ENCODE measurements around the gene CTAGE6.

DNA sequence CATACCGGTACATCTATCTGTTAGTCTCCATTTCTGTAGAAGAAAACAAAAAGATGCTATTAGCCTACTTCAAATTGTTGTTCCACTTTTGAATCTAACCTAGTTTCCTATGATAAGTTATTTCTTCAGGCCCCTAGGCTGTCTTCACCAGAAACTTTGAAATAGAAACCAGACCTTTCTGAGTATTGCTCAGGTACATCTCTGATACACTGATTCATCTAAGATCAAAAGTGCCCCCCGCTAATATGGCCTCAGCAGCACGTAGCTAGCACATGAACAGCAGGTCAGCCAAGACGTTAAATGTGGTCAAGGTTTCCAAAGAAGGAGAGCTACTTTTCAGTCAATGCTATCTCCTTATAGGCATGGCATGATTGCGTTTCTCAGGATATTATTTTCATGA, 23.6 kb downstream of the CTAGE6 start:
- TF ChIP-seq POLR2AphosphoS5 (IDR thresholded peaks at IDR 0.05; ENCODE audit: low read depth, low read length) = no peak
- no peak for TF ChIP-seq FOXP2 (optimal IDR thresholded peaks at IDR 0.05; ENCODE audit: borderline replicate concordance, extremely low read depth, extremely low read length, insufficient read depth)
- no peak for TF ChIP-seq TAF1 (IDR thresholded peaks at IDR 0.05; ENCODE audit: borderline replicate concordance, insufficient read depth, low read length)
- TF ChIP-seq, protein P1, sequence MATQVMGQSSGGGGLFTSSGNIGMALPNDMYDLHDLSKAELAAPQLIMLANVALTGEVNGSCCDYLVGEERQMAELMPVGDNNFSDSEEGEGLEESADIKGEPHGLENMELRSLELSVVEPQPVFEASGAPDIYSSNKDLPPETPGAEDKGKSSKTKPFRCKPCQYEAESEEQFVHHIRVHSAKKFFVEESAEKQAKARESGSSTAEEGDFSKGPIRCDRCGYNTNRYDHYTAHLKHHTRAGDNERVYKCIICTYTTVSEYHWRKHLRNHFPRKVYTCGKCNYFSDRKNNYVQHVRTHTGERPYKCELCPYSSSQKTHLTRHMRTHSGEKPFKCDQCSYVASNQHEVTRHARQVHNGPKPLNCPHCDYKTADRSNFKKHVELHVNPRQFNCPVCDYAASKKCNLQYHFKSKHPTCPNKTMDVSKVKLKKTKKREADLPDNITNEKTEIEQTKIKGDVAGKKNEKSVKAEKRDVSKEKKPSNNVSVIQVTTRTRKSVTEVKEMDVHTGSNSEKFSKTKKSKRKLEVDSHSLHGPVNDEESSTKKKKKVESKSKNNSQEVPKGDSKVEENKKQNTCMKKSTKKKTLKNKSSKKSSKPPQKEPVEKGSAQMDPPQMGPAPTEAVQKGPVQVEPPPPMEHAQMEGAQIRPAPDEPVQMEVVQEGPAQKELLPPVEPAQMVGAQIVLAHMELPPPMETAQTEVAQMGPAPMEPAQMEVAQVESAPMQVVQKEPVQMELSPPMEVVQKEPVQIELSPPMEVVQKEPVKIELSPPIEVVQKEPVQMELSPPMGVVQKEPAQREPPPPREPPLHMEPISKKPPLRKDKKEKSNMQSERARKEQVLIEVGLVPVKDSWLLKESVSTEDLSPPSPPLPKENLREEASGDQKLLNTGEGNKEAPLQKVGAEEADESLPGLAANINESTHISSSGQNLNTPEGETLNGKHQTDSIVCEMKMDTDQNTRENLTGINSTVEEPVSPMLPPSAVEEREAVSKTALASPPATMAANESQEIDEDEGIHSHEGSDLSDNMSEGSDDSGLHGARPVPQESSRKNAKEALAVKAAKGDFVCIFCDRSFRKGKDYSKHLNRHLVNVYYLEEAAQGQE (IDR thresholded peaks at IDR 0.05; ENCODE audit: insufficient read depth in 1 of 2, low read depth in 2 of 2, low read length in 2 of 2) = no peak
